Peyer's patch (tissue), 4 donors: ENCODE results near the gene FASTK. TPM values are rescaled to one million over a fixed set of nuclear protein-coding genes. Genes with fewer than 3 reads are reported as not detected.
A peak's percentile ranks its signal among the peaks of the same experiment; 100 is the strongest.
"Not testable (repeated sequence)": the region's sequence is repeated elsewhere in the genome, so short reads cannot be mapped to it uniquely, and the experiment has no call there.

Source experiments
- DNase-seq, 3 donors: peaks; one replicate each; pipeline ENCODE4 v3.0.0-alpha.2; 2017 to 2019
- H3K27ac ChIP-seq, 4 donors: fragments of 200-600 bp; sonication (generic); one replicate each; pipeline ENCODE4 v1.5.1; 2016 to 2019
- H3K27me3 ChIP-seq, 2 donors: fragments of 200-600 bp; sonication (generic); one replicate each; pipeline ENCODE4 v1.5.1; 2019
- H3K36me3 ChIP-seq, 3 donors: fragments of 200-600 bp; sonication (generic); one replicate each; pipeline ENCODE4 v1.5.1; 2016 to 2019
- H3K4me1 ChIP-seq, 4 donors: fragments of 200-600 bp; sonication (generic); one replicate each; pipeline ENCODE4 v1.5.1; 2016 to 2019
- H3K4me3 ChIP-seq, 4 donors: fragments of 200-600 bp; sonication (generic); 1 replicate in 3 of 4; 2 replicates in 1 of 4; pipeline ENCODE4 v1.5.1; 2016 to 2019; ENCODE audit warnings: mild to moderate bottlenecking in 1 of 4
- H3K9me3 ChIP-seq, 4 donors: fragments of 200-600 bp; sonication (generic); one replicate each; pipeline ENCODE4 v1.5.1; 2016 to 2019; ENCODE audit warnings: mild to moderate bottlenecking in 1 of 4
- CTCF ChIP-seq, 6 experiments: fragments of 450-650 bp in 4 of 6; fragments of 200-600 bp in 2 of 6; sonication (generic) in 1 of 6; IDR thresholded peaks; one replicate each; pipeline ENCODE4 v1.5.1; 2017 to 2019; ENCODE audit warnings: antibody characterized with exemption in 6 of 6, mild to moderate bottlenecking in 3 of 6, moderate library complexity in 1 of 6
- POLR2A ChIP-seq, 2 donors: fragments of 450-650 bp; IDR thresholded peaks; one replicate each; pipeline ENCODE4 v1.5.1; 2017; ENCODE audit warnings: antibody characterized with exemption in 2 of 2, mild to moderate bottlenecking in 2 of 2, moderate library complexity in 2 of 2
- total RNA-seq, 4 donors: library from RNA; depleted of rRNA; stranded (reverse); fragments of >200 nt; gene quantifications; one replicate each; pipeline ENCODE4 v1.1.0, GENCODE V29; 2016

FASTK gene
- total RNA-seq, 4 donors from 2014 or later = 99.0 to 239 (median 158) TPM

- Histone ChIP-seq H3K9me3 (no peaks in the 10 kb centered on the region), H3K4me1 (peaks cover 0 to 10% (median 4%) of the 10 kb centered on the region in 4 donors), H3K27me3 (no peaks in the 10 kb centered on the region), H3K27ac (no peak overlapping the region), H3K36me3 (peaks cover 0 to 18% (median 0%) of the 10 kb centered on the region in 3 donors), H3K4me3 (no peak overlapping the region)
- DNase-seq = no peak
- TF ChIP-seq CTCF (IDR thresholded peaks at IDR 0.05) (no peak), POLR2A (IDR thresholded peaks at IDR 0.05) (no peak)
Measured at GRCh38 chr7:151043959-151044358, 36.6 kb downstream of the FASTK start.

GRCh38 chr7:151043449-151043848 is 37.2 kb downstream of the FASTK start:
- peaks cover 0 to 18% (median 0%) of the 10 kb centered on the region in 3 donors for H3K36me3 ChIP-seq
- H3K27ac ChIP-seq, H3K9me3 ChIP-seq, H3K4me3 ChIP-seq, H3K27me3 ChIP-seq, DNase-seq: not testable (repeated sequence)
- H3K4me1 ChIP-seq = peaks cover 0 to 13% (median 5%) of the 10 kb centered on the region in 4 donors

- no peak for DNase-seq
- Histone ChIP-seq H3K4me1 (peaks cover 0 to 13% (median 5%) of the 10 kb centered on the region in 4 donors), H3K27me3 (no peaks in the 10 kb centered on the region), H3K9me3 (no peaks in the 10 kb centered on the region), H3K4me3 (no peak overlapping the region), H3K36me3 (peaks cover 0 to 33% (median 0%) of the 10 kb centered on the region in 3 donors), H3K27ac (no peak overlapping the region)
- TF ChIP-seq CTCF (IDR thresholded peaks at IDR 0.05) (no peak), POLR2A (IDR thresholded peaks at IDR 0.05) (no peak)
Measured at GRCh38 chr7:151040616-151041375, 39.8 kb downstream of the FASTK start.

- no peak for DNase-seq
- Histone ChIP-seq H3K27ac (peak overlapping the region in 1 of 4 donors; percentile 30), H3K9me3 (no peaks in the 10 kb centered on the region), H3K36me3 (peaks cover 0 to 41% (median 0%) of the 10 kb centered on the region in 3 donors), H3K4me1 (peaks cover 0 to 13% (median 5%) of the 10 kb centered on the region in 4 donors), H3K4me3 (no peak overlapping the region), H3K27me3 (no peaks in the 10 kb centered on the region)
- no peak for TF ChIP-seq CTCF (IDR thresholded peaks at IDR 0.05)
- no peak for TF ChIP-seq POLR2A (IDR thresholded peaks at IDR 0.05)
Measured at GRCh38 chr7:151039850-151040548, 40.6 kb downstream of the FASTK start.

GRCh38 chr7:151038951-151039849 is 41.4 kb downstream of the FASTK start:
- no peak overlapping the region for H3K4me3 ChIP-seq
- H3K36me3 ChIP-seq = peaks cover 0 to 42% (median 0%) of the 10 kb centered on the region in 3 donors
- peak in 2 of 3 donors; percentile 80 to 86 for DNase-seq
- no peaks in the 10 kb centered on the region for H3K9me3 ChIP-seq
- H3K27me3 ChIP-seq = no peaks in the 10 kb centered on the region
- peaks cover 0 to 13% (median 5%) of the 10 kb centered on the region in 4 donors for H3K4me1 ChIP-seq
- TF ChIP-seq POLR2A (IDR thresholded peaks at IDR 0.05) = no peak
- no peak for TF ChIP-seq CTCF (IDR thresholded peaks at IDR 0.05)
- H3K27ac ChIP-seq = peak overlapping the region in 1 of 4 donors; percentile 55
